SH-SY5Y (cell line): ENCODE data around the gene FBH1.

ENCODE experiments used
- GATA2 ChIP-seq: IDR thresholded peaks from 2 replicates; pipeline ENCODE4 v1.6.1; 2011; ENCODE audit warnings: mild to moderate bottlenecking, low read depth, low read length
- GATA3 ChIP-seq: IDR thresholded peaks from 2 replicates; pipeline ENCODE4 v1.6.1; 2011; ENCODE audit warnings: low read depth, mild to moderate bottlenecking, low read length, moderate library complexity

GRCh38 chr10:5855979-5856700, 33.9 kb upstream of the FBH1 start:
- TF ChIP-seq GATA3 (no peak), GATA2 (no peak)
